Left ventricle myocardium inferior (tissue), 1 donor: Measurements from ENCODE around the gene TRERF1. TPM values are rescaled to one million over a fixed set of nuclear protein-coding genes. Genes with fewer than 3 reads are reported as not detected.
"Not testable (repeated sequence)": the region's sequence is repeated elsewhere in the genome, so short reads cannot be mapped to it uniquely, and the experiment has no call there.

ENCODE experiments used
- DNase-seq: peaks from one replicate; pipeline ENCODE4 v3.0.0-alpha.2; 2020
- H3K27ac ChIP-seq: fragments of 200-600 bp; replicated peaks from 2 replicates; pipeline ENCODE4 v1.8.0; 2021
- H3K27me3 ChIP-seq: fragments of 200-600 bp; 2 replicates; pipeline ENCODE4 v1.8.0; 2021; ENCODE audit warnings: low read depth
- H3K36me3 ChIP-seq: fragments of 200-600 bp; 2 replicates; pipeline ENCODE4 v1.8.0; 2021
- H3K4me1 ChIP-seq: fragments of 200-600 bp; 2 replicates; pipeline ENCODE4 v1.8.0; 2021
- H3K4me3 ChIP-seq: fragments of 200-600 bp; 2 replicates; pipeline ENCODE4 v1.8.0; 2021; ENCODE audit warnings: mild to moderate bottlenecking, moderate library complexity
- H3K9me3 ChIP-seq: fragments of 200-600 bp; replicated peaks from 2 replicates; pipeline ENCODE4 v1.8.0; 2021
- CTCF ChIP-seq: fragments of 200-600 bp; IDR thresholded peaks from 2 replicates; pipeline ENCODE4 v1.8.0; 2021; ENCODE audit warnings: antibody characterized with exemption, mild to moderate bottlenecking, borderline replicate concordance
- intact Hi-C: fragments of 100-400 bp; cut with micrococcal nuclease; formaldehyde crosslinking; loops from one replicate; pipeline ENCODE4 v1.11.0; 2022
- total RNA-seq: library from RNA; stranded (reverse); fragmentation: NEBNext Ultra II Directional; extraction: Animal tissue kit (Norgen Biotek cat#: 25700); gene quantifications from one replicate; pipeline ENCODE4 v1.2.1, GENCODE V29; 2021
- donor health status: DM: no; HTN: yes; CAD: no; lungs with severe emphysema.

Gene TRERF1
- total RNA-seq, 1 donor from 2014 or later, result 1.4 TPM

GRCh38 chr6:42203183-42203582 lies 248.5 kb downstream of the TRERF1 start:
- H3K27me3 ChIP-seq, result no peaks in the 10 kb centered on the region
- intact Hi-C loops, result no loop called here
- TF ChIP-seq CTCF, result no peak
- peaks cover 56% of the 10 kb centered on the region for H3K36me3 ChIP-seq
- H3K4me3 ChIP-seq, result no peak overlapping the region
- DNase-seq, result no peak
- peaks cover 4% of the 10 kb centered on the region for H3K4me1 ChIP-seq
- no peak overlapping the region for H3K27ac ChIP-seq
- H3K9me3 ChIP-seq, result peaks cover 5% of the 10 kb centered on the region

GRCh38 chr6:42202131-42202915 lies 249.4 kb downstream of the TRERF1 start:
- intact Hi-C loops, H3K27me3 ChIP-seq, H3K4me3 ChIP-seq, H3K9me3 ChIP-seq, DNase-seq, H3K4me1 ChIP-seq, H3K27ac ChIP-seq: not testable (repeated sequence)
- peaks cover 47% of the 10 kb centered on the region for H3K36me3 ChIP-seq

GRCh38 chr6:42201382-42201781 lies 250.3 kb downstream of the TRERF1 start:
- no peak overlapping the region for H3K27ac ChIP-seq
- no peak for TF ChIP-seq CTCF
- no peak for DNase-seq
- no peaks in the 10 kb centered on the region for H3K27me3 ChIP-seq
- H3K4me3 ChIP-seq, result no peak overlapping the region
- intact Hi-C loops, result no loop called here
- H3K36me3 ChIP-seq, result peaks cover 38% of the 10 kb centered on the region
- peaks cover 5% of the 10 kb centered on the region for H3K9me3 ChIP-seq
- peaks cover 4% of the 10 kb centered on the region for H3K4me1 ChIP-seq

- intact Hi-C loops, result no loop called here
- no peak for TF ChIP-seq CTCF
- Histone ChIP-seq H3K4me1 (peaks cover 4% of the 10 kb centered on the region), H3K36me3 (peaks cover 27% of the 10 kb centered on the region), H3K9me3 (peaks cover 5% of the 10 kb centered on the region), H3K27ac (no peak overlapping the region), H3K4me3 (no peak overlapping the region), H3K27me3 (no peaks in the 10 kb centered on the region)
- no peak for DNase-seq
These were observed 251.7 kb downstream of the TRERF1 start for GRCh38 chr6:42200035-42200434.

- Histone ChIP-seq H3K27ac (no peak overlapping the region), H3K9me3 (peaks cover 5% of the 10 kb centered on the region), H3K4me3 (no peak overlapping the region), H3K27me3 (no peaks in the 10 kb centered on the region), H3K4me1 (peaks cover 4% of the 10 kb centered on the region), H3K36me3 (peaks cover 20% of the 10 kb centered on the region)
- TF ChIP-seq CTCF, result no peak
- intact Hi-C loops, result no loop called here
- DNase-seq, result no peak
These were observed 252.4 kb downstream of the TRERF1 start for GRCh38 chr6:42199106-42199981.
